ENCODE results near the gene CLPX. TPM values are rescaled to one million over a fixed set of nuclear protein-coding genes. Genes with fewer than 3 reads are reported as not detected.
"Not testable (repeated sequence)": the region's sequence is repeated elsewhere in the genome, so short reads cannot be mapped to it uniquely, and the experiment has no call there.

CLPX gene
- total RNA-seq, 1 donor from 2014 or later, result 45.3 TPM

DNA sequence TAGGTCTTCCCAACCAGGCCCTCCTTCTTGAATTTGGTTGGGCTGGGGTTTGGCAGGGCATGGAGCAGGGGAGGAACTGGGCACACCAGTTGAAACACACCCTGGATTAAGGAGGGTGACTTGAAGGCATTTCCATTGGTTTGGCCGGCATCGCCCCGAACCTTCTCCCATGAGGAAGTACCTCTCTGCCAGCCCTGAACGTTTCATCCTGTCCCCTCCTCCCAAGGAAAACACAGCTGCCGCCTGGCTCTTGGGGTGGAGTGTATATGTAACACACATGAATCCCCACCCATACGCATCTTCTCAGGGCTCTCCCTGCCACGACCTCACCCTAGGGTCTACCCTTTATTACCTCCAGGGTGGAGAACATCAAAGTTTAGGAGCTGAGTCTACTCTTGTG is 84.7 kb downstream of the CLPX start:
- no peak for DNase-seq

DNA sequence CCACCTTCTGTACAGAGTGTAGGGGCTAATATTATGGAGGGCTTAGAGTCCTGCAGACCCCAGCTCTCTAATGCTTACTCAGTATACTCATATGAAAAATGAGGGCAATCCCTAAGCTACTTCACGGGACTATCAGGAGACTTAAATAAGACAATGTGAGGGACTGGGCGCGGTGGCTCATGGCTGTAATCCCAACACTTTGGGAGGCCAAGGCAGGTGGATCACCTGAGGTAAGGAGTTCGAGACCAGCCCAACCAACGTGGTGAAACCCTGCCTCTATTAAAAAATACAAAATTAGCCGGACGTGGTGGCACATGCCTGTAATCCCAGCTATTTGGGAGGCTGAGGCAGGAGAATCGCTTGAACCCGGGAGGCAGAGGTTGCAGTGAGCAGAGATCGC is 85.3 kb downstream of the CLPX start:
- DNase-seq, result not testable (repeated sequence)

DNA sequence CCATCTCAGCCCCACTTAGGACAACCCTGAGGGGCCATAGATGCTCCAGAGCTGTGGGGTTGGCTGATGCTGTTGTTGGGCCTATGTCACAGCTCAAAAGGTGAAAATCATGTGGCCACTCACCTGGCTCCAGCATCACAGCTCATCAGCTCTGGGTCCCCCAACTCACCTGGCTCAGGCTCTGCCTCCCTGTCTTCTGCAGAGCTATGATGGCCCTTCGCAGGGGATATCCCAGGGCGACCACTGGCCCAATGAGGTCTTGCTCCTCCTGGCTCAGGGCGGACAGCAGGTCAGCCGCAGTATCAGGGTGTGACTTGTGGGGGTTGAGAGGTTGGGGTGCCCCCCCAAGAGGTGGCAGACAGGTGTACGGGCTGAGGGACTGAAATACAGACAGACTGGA is 85.8 kb downstream of the CLPX start:
- no peak for DNase-seq

Other genes with a start within 250 kb of the CLPX start
- gene SPG21, start 195.4 kb downstream of the CLPX start, total RNA-seq, result 77.3 and 84.7 TPM in 2 replicates
- 29.8 and 34.8 TPM in 2 replicates for gene MTFMT, start 155.7 kb downstream of the CLPX start, total RNA-seq
- not detected in 2 replicates for gene SLC51B, start 140.0 kb downstream of the CLPX start, total RNA-seq
- not detected in 2 replicates for gene RASL12, start 117.4 kb downstream of the CLPX start, total RNA-seq
- gene KBTBD13, start 108.6 kb downstream of the CLPX start, total RNA-seq, result not detected in 2 replicates
- 1.6 and 2.7 TPM in 2 replicates for gene UBAP1L, start 70.1 kb downstream of the CLPX start, total RNA-seq
- 18.7 and 25.0 TPM in 2 replicates for gene PDCD7, start 51.5 kb downstream of the CLPX start, total RNA-seq
- gene CILP, start 26.1 kb upstream of the CLPX start, total RNA-seq, result not detected in 2 replicates
- gene PARP16, start 101.5 kb upstream of the CLPX start, total RNA-seq, result 2.0 and 3.0 TPM in 2 replicates
- gene RNU5A-1, start 110.7 kb upstream of the CLPX start, total RNA-seq, result not detected in 2 replicates
- gene RNU5B-1, start 119.3 kb upstream of the CLPX start, total RNA-seq, result not detected in 2 replicates
- gene IGDCC3, start 192.7 kb upstream of the CLPX start, total RNA-seq, result not detected in 2 replicates
- 0.09 and 0.17 TPM in 2 replicates for gene IGDCC4, start 237.6 kb upstream of the CLPX start, total RNA-seq

Measured in dermis blood vessel endothelial cell (primary cell).